MM.1S (cell line): Measurements from ENCODE around the gene SCRG1.

Experiments used
- CTCF ChIP-seq: fragments of 300-600 bp; sonication (generic); IDR thresholded peaks from 2 replicates; pipeline ENCODE4 v1.5.1; 2016; ENCODE audit warnings: antibody characterized with exemption, low read length, mixed read lengths
- EZH2 ChIP-seq: fragments of 300-600 bp; sonication (generic); optimal IDR thresholded peaks from 2 replicates; pipeline ENCODE3; 2017; ENCODE audit warnings: low read depth, mild to moderate bottlenecking, antibody characterized with exemption, low read length, mixed read lengths
- EZH2phosphoT487 ChIP-seq: fragments of 300-600 bp; sonication (generic); IDR thresholded peaks from 2 replicates; pipeline ENCODE4 v1.6.1; 2018; ENCODE audit warnings: antibody characterized with exemption, low read length

DNA sequence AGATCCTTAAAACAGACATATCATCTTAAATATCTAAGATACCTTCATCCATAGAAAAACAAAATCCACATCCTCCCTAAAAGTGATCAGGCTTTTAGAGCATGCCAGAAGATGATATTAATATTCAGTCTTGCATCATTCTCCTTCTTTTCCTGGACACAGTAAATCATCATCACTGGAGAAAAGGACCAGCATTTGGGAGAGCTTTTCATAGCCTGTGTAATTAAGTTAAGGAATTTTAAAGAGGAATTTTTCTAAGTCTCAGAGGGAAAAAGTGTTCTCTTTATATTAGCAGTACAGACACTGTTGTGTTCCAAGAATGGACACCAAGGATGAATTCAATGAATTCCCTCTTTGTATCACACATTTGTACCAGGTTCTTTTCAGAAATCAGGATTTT lies 696 bp downstream of the SCRG1 start:
- TF ChIP-seq CTCF (no peak), EZH2phosphoT487 (no peak), EZH2 (no peak)
